GM21786 (cell line): ENCODE data around the gene KANTR.

Experiments used
- ATAC-seq: cut with Tn5 transposase; IDR thresholded peaks from one replicate; pipeline ENCODE4 v1.9.1; 2021; ENCODE audit not compliant: unreplicated experiment

The KANTR gene, protein sequence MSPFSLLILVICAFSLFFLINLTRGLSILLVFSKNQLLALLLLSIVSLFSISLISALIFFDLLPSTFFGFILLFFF

GRCh38 chrX:53093748-53094581, at the start of gene KANTR:
Gene KANTR (plus strand): TSS chrX:53094142. CDS start chrX:53124273, 30,131 bp downstream.
- ATAC-seq: peak; percentile 79

DNA sequence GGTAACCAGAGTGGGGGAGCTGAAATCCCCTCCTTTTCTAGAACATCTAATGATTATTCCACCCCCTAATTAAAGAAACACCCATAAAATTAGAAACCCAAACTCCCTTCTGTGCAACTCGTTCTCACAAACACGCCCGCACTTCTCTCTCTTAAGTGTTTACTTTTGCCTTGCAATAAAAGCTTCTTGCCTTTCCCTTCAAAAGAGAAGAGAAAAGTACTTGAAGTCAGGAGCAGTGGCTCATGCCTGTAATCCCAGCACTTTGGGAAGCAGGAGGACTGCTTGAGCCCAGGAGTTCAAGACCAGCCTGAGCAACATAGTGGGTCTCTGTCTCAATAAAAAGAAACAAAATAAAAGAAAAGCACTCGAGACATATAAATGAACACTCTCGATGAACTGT, 48.9 kb upstream of the KANTR start:
- ATAC-seq: no peak

- no peak for ATAC-seq
Observed at GRCh38 chrX:53047228-53047627, 46.7 kb upstream of the KANTR start.

DNA sequence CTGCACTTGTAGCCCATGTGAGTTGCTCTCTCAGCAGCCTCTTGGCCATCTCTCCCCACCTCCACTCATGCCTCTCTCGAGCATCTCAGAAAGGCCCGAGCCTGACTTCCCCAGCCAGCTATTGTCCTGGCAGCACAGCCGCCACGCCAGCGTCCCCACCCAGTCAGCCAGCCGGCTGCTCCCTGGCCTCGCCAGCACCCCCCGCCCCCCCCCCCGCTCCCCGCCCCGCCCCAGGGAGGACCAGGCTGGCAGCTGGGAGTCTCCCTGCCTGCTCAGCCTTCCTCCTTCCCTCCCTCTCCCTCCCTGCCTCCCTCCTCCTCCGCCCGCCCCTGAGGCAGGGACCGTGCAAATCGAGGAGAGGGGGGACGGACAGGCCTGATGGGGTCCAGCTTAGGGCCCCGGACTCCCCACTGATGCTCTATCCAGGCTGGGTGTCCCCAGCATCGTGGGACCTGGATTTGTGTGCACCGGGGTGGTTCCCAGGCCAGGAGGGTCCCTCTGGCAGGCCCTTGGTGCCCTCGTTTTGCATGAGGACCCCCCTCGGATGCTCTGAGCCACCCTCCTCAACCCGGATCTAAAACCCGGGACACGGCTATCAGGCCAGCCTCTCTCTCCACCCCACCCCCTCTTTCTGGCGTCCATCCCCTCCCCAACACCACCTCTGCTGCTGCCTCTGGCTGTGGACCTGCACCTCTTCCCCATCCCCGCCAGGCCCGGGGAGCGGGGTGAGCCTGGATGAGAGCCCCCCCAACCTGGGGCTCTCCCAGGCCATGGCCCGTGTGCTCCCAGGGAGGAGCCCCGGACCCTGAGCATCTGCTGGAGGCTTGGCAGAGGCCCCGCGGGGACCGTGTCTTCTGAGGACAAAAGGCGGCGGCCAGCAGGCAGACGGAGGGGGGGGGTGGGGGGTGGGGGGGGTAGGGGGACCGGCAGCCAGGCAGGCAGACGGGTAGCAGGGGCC, 45.5 kb upstream of the KANTR start, which contains the start of gene GPR173:
GPR173 (plus strand) TSS at position 621 of the 958 bp plus-strand sequence. CDS start 27,833 bp downstream, outside the sequence.
- ATAC-seq: no peak

DNA sequence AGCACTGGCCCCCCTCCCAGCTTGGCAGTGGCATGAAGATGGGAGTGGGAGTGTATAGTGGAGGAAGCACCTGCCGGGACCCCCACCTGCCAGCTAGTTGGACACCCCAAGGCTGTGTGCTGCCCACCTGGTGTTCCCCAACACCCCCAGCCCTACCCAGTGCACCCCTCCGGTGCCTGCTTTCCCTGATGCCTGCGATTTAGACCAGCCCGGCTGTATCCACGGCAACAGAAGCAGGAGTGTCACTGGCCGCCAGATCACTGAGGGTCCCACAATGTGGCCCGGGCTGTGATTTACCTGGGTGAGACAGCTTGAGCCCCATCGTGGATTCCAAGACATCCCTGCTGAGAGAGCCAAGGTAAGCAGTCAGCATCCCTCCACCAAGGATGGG, 44.8 kb upstream of the KANTR start:
- ATAC-seq: no peak

DNA sequence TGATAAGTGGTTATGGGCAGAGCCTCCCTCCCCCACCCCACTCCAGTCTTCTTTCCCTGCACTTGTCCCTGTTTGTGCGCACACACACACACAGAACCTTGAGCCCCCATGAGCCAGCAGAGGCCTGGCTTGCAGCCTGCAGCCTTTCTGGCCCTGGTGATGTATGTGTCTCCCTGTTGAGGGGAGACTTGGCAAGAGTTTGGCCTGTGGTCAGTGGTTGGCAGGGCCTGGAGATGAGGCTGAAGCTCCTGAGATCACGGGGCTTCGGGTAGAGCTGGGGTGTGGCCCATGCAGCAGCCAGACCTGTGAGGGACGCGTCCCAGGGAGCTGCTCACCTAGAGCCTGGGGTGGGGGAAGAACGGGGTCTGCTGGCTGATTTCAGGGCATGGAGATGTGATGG, 43.1 kb upstream of the KANTR start:
- no peak for ATAC-seq

- no peak for ATAC-seq
Observed at GRCh38 chrX:53055244-53055849, 38.6 kb upstream of the KANTR start.

DNA sequence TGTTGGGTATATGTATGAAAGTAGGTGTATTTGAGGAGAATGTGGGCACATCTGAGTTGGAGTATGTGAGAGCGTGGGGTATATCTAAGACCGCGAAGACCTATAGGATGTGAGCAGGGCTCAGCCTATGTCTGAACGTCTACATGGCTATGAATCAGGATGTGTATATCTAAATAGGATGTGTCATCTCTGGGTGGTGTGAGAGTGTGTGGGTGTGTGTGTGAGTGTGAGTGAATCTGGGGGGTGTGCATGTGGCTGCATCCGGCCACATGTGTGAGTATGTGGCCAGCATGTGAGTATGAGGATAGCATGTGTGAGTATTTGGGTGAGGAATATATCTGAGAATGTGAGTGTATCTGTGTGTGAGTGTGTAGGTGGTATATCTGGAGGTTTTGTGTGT, 37.6 kb upstream of the KANTR start:
- ATAC-seq: no peak

GRCh38 chrX:53065104-53065503, 28.8 kb upstream of the KANTR start:
- ATAC-seq: no peak

DNA sequence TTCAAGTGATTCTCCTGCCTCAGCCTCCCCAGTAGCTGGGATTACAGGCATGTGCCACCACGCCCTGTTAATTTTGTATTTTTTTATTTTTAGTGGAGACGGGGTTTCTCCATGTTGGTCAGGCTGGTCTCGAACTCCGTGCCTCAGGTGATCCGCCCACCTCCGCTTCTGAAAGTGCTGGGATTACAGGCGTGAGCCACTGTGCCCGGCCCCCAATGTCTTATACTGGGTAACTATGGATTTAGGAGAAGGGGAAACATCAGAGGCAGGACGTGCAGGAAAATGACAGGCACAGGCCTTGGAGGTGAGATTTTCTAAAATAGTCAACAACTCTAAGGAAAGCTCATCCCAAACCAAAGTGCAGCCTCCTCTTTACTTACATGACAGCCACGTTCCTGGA, 22.9 kb upstream of the KANTR start:
- no peak for ATAC-seq

GRCh38 chrX:53071604-53072417, 22.1 kb upstream of the KANTR start:
- peak; percentile 78 for ATAC-seq

GRCh38 chrX:53072418-53073114, 21.4 kb upstream of the KANTR start:
- ATAC-seq: no peak

DNA sequence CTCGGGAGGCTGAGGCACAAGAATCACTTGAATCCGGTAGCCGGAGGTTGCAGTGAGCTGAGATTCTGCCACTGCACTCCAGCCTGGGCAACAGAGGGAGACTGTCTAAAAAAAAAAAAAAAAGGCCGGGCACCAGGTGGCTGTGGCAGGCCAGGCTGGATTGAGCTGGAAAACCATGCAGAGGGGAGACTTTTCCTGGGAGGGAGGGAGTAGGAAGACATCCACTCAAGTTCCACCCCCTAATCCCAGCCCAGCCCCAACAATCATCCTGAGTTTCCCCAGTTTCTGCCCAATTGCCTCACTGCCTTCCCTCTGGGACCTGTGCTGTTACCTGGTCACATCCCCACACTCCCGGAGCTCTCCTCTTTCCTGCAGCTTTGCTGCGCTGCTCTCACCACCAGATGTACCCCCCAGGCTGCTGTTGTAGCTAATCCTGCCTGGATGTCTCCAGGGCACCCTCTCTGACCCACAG, 20.8 kb upstream of the KANTR start:
- ATAC-seq: no peak

DNA sequence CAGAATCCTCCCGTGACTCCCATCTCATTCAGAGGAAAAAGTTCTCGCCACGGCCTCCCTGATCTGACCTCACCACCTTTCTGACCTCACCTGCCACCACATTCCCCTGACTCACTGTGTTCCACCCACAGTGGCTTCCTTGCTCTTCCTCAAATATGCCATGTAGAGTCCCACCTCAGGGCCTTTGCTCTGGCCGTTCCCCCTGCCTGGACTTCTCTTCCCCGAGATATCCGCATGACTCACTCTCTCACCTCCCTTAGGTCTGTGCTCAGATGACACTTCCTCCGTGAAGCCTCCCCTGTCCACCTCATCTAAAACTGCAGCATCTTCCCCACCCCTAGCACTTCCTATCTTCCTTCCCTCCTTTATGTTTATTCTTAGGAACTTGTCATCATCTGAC, 18.9 kb upstream of the KANTR start:
- no peak for ATAC-seq

GRCh38 chrX:53076671-53077070, 17.3 kb upstream of the KANTR start:
- ATAC-seq: no peak

DNA sequence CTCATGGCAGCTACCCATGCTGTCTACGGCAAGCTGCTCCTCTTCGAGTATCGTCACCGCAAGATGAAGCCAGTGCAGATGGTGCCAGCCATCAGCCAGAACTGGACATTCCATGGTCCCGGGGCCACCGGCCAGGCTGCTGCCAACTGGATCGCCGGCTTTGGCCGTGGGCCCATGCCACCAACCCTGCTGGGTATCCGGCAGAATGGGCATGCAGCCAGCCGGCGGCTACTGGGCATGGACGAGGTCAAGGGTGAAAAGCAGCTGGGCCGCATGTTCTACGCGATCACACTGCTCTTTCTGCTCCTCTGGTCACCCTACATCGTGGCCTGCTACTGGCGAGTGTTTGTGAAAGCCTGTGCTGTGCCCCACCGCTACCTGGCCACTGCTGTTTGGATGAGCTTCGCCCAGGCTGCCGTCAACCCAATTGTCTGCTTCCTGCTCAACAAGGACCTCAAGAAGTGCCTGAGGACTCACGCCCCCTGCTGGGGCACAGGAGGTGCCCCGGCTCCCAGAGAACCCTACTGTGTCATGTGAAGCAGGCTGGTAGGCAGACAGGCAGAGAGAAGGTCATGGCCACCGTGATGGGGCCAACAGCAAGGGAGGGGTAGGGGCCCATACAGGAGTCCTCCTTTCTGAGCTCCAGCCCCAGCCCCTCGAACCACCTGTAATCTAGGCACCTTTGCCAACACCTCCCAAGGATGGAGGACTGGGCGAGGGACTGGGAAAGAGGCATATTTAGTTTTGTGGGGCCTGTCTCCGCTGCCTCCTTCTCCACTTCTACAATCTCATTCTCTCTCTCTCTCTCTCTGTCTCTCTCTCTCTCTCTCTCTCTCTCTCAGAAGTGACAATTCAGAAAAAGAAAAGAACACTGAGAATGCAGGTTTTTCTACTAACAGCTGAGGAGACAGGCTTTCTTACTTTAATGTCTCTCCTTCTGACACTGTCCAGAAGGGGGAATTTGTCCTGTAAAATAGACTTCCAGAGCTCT, 16.4 kb upstream of the KANTR start:
- ATAC-seq: no peak

DNA sequence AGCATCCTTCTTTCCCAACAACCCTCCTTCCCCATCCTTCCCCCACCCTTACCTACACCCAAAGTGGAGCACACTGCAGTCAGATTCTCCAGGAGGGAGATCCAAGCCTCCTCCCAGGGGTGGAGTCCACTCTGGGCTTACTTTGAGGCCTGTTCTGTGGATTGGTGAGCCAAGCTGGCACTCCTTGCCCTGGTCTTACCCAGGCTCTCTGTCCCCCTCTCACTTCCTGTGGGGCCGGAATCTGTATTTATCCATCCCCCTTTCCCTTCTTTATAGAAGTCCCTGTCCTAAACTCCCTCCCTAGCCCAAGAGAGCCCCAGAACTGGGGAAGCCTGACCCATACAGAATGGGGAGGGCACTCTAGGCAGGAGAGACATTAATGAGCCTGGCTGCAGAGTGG, 15.0 kb upstream of the KANTR start:
- no peak for ATAC-seq
